ENCODE data around the gene IFIT3. TPM values are rescaled to one million over a fixed set of nuclear protein-coding genes. Genes with fewer than 3 reads are reported as not detected.

Gene IFIT3
- total and polyA plus RNA-seq, 9 of the 15 experiments (the other 6 are each of a cell fraction or from before 2014, with no cell fraction given): 0.23 to 2.2 (median 0.77) TPM

DNA sequence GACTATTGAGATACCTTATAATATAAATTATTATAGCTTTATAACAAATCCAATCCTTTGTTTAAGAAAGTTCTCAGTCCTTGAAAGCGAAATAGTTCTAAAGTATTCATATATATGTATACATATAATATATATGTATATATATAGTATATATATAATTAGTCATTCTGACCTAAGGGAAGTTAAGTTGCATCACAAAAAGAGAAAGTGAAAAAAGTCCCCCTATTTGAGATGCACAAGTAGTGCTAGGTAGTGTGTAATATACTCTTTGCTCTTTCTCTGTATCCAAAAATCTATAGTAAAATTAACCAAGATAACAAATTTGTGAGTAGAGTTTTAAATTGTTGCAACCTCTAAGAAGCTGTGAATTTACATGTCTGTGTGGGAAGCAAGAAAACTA is 36.7 kb downstream of the IFIT3 start:
- no peak overlapping the region for H2AFZ ChIP-seq (ENCODE audit: low read depth, low read length)
- H3K79me2 ChIP-seq (ENCODE audit: control insufficient read depth, insufficient read depth, low read length): no peaks in the 10 kb centered on the region
- H3K4me2 ChIP-seq (ENCODE audit: insufficient read depth, low read length): no peak overlapping the region
- no peaks in the 10 kb centered on the region for H3K9me1 ChIP-seq (ENCODE audit: control insufficient read depth, insufficient read depth, low read length)
- TF ChIP-seq ZNF3 (CRISPR knock-in tag; IDR thresholded peaks at IDR 0.05): no peak
- TF ChIP-seq ZNF717 (CRISPR knock-in tag; IDR thresholded peaks at IDR 0.05): no peak
- no peak for TF ChIP-seq ZFP1 (CRISPR knock-in tag; IDR thresholded peaks at IDR 0.05)
- TF ChIP-seq, protein P1, sequence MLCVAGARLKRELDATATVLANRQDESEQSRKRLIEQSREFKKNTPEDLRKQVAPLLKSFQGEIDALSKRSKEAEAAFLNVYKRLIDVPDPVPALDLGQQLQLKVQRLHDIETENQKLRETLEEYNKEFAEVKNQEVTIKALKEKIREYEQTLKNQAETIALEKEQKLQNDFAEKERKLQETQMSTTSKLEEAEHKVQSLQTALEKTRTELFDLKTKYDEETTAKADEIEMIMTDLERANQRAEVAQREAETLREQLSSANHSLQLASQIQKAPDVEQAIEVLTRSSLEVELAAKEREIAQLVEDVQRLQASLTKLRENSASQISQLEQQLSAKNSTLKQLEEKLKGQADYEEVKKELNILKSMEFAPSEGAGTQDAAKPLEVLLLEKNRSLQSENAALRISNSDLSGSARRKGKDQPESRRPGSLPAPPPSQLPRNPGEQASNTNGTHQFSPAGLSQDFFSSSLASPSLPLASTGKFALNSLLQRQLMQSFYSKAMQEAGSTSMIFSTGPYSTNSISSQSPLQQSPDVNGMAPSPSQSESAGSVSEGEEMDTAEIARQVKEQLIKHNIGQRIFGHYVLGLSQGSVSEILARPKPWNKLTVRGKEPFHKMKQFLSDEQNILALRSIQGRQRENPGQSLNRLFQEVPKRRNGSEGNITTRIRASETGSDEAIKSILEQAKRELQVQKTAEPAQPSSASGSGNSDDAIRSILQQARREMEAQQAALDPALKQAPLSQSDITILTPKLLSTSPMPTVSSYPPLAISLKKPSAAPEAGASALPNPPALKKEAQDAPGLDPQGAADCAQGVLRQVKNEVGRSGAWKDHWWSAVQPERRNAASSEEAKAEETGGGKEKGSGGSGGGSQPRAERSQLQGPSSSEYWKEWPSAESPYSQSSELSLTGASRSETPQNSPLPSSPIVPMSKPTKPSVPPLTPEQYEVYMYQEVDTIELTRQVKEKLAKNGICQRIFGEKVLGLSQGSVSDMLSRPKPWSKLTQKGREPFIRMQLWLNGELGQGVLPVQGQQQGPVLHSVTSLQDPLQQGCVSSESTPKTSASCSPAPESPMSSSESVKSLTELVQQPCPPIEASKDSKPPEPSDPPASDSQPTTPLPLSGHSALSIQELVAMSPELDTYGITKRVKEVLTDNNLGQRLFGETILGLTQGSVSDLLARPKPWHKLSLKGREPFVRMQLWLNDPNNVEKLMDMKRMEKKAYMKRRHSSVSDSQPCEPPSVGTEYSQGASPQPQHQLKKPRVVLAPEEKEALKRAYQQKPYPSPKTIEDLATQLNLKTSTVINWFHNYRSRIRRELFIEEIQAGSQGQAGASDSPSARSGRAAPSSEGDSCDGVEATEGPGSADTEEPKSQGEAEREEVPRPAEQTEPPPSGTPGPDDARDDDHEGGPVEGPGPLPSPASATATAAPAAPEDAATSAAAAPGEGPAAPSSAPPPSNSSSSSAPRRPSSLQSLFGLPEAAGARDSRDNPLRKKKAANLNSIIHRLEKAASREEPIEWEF (CRISPR knock-in tag; IDR thresholded peaks at IDR 0.05): no peak
- TF ChIP-seq, protein P2, sequence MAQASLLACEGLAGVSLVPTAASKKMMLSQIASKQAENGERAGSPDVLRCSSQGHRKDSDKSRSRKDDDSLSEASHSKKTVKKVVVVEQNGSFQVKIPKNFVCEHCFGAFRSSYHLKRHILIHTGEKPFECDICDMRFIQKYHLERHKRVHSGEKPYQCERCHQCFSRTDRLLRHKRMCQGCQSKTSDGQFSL (CRISPR knock-in tag; IDR thresholded peaks at IDR 0.05): no peak
- TF ChIP-seq, protein P2 (tag; IDR thresholded peaks at IDR 0.05): no peak
- TF ChIP-seq ZNF445 (CRISPR knock-in tag; IDR thresholded peaks at IDR 0.05; ENCODE audit: low read depth): no peak
- no peak for TF ChIP-seq CAMTA2 (CRISPR knock-in tag; conservative IDR thresholded peaks at IDR 0.05)
- TF ChIP-seq FOXA3 (CRISPR knock-in tag; conservative IDR thresholded peaks at IDR 0.05 in 1 of 2, IDR thresholded peaks at IDR 0.05 in 1 of 2): no peak
- TF ChIP-seq HSF4 (CRISPR knock-in tag; IDR thresholded peaks at IDR 0.05; ENCODE audit: borderline replicate concordance): no peak
- no peak for TF ChIP-seq HDGF (IDR thresholded peaks at IDR 0.05)
- TF ChIP-seq USF2 (CRISPR knock-in tag; IDR thresholded peaks at IDR 0.05): no peak
- H3K9me3 ChIP-seq (replicated peaks; ENCODE audit: control insufficient read depth, insufficient read depth, low read depth, low read length): no peaks in the 10 kb centered on the region
- 55% methylated on average over 1 of the region's 1 CpG for WGBS (ENCODE audit: insufficient coverage, low coverage, missing lambda C conversion rate)
- DNase-seq (ENCODE audit: extremely low read depth in 1 of 4, low spot score in 3 of 4) (no peak), ATAC-seq (no peak), FAIRE-seq (no peak)
- intact Hi-C loops (cut with micrococcal nuclease) (no loop called here), in situ Hi-C loops (cut with MboI) (no loop called here)
- no peaks in the 10 kb centered on the region for H3K36me3 ChIP-seq (ENCODE audit: control insufficient read depth, insufficient read depth, low read length)
- ChIA-PET POLR2A (interaction anchor here (0.6 kb wide), 1 partner anchor 170 kb away, joined by 4 read pairs; no protein-coding TSS in a partner anchor), CTCF (ENCODE audit: low intra/inter-chr PET ratio) (no interaction called here)
- no peaks in the 10 kb centered on the region for H4K20me1 ChIP-seq (replicated peaks; ENCODE audit: control insufficient read depth, insufficient read depth, low read length)
- H3K4me1 ChIP-seq (replicated peaks in 1 of 2; ENCODE audit: control insufficient read depth in 2 of 2, insufficient read depth in 2 of 2, low read length in 2 of 2): peaks cover 0 to 14% of the 10 kb centered on the region in 2 experiments; a peak in 3 of 5 replicates
- no peaks in the 10 kb centered on the region for H3K27me3 ChIP-seq (ENCODE audit: control insufficient read depth in 2 of 2, insufficient read depth in 2 of 2, low read length in 2 of 2)
- H3K9ac ChIP-seq (ENCODE audit: insufficient read depth in 1 of 2, low read depth in 2 of 2, low read length in 2 of 2): no peak overlapping the region
- H3K27ac ChIP-seq (ENCODE audit: extremely low read depth, low read depth, low read length): no peak overlapping the region
- H3K4me3 ChIP-seq: no peak overlapping the region
- no TSS peak for BruUV-seq (replicated peaks)

Data from K562 (cell line).